ENCODE measurements around the gene P2RX1. TPM values are rescaled to one million over a fixed set of nuclear protein-coding genes. Genes with fewer than 3 reads are reported as not detected.

The P2RX1 gene
- total RNA-seq, 6 experiments from 2014 or later, result 0.50 to 0.78 (median 0.58) TPM; not detected in 1

DNA sequence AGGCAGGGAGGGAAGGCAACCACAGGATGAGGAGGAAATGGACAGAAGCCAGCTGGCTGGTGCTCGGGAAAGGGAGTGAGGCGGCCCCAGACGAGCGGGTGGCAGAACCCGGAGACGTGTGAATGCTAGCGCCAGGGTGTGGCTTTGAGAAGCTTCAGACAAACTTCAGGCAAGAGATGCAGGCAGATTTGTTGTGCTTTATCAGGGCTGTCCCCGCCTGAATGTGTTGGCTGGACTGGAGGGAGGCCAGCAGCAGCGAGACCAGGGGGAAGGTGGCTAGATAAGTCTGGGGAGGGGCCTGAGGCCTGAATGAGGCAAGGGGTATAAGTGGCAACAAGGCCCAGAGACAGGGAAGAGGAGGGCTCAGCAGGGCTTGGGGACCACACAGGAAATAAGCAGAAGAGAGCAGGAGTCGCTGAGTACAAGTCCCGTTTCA lies 45.4 kb downstream of the P2RX1 start:
- intact Hi-C loops (cut with DNase I), result no loop called here
- no peaks in the 10 kb centered on the region for H3K9me3 ChIP-seq
- 32% methylated on average over 5 of the region's 11 CpGs for WGBS (ENCODE audit: insufficient coverage, low coverage, low lambda C conversion rate, missing lambda C conversion rate)
- H3K27me3 ChIP-seq, result no peaks in the 10 kb centered on the region
- no peak overlapping the region for H3K4me3 ChIP-seq
- H3K27ac ChIP-seq, result no peak overlapping the region
- no peaks in the 10 kb centered on the region for H3K4me1 ChIP-seq
- ATAC-seq (peak in 3 of 4 donors; percentile 18 to 44 (median 41)), DNase-seq (no peak)
- no peaks in the 10 kb centered on the region for H3K36me3 ChIP-seq
- TF ChIP-seq, protein P1, sequence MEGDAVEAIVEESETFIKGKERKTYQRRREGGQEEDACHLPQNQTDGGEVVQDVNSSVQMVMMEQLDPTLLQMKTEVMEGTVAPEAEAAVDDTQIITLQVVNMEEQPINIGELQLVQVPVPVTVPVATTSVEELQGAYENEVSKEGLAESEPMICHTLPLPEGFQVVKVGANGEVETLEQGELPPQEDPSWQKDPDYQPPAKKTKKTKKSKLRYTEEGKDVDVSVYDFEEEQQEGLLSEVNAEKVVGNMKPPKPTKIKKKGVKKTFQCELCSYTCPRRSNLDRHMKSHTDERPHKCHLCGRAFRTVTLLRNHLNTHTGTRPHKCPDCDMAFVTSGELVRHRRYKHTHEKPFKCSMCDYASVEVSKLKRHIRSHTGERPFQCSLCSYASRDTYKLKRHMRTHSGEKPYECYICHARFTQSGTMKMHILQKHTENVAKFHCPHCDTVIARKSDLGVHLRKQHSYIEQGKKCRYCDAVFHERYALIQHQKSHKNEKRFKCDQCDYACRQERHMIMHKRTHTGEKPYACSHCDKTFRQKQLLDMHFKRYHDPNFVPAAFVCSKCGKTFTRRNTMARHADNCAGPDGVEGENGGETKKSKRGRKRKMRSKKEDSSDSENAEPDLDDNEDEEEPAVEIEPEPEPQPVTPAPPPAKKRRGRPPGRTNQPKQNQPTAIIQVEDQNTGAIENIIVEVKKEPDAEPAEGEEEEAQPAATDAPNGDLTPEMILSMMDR (IDR thresholded peaks at IDR 0.05), result no peak
- TF ChIP-seq POLR2A (IDR thresholded peaks at IDR 0.05), result no peak

DNA sequence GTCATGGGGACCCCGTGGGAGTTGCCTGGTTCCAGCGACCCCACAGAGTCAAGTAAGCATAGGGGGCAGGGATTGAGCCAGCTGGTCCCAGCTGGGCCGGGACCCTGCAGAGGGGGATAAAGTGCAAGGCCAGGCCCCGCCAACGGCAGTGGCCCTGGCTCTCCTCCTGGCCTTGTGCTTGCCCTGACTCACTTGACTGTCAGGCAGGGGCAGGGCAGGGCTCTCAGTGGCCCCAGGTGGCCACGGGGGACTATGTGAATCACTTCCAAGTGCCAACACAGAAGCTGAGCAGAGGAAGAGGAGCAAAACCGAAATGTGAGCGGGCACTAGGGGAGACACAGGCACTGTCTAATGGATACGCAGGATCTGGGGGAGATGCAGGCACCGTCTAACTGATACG lies 48.7 kb downstream of the P2RX1 start:
- DNase-seq (no peak), ATAC-seq (no peak)
- no peaks in the 10 kb centered on the region for H3K9me3 ChIP-seq
- 58% methylated on average over 4 of the region's 11 CpGs for WGBS (ENCODE audit: insufficient coverage, low coverage, low lambda C conversion rate, missing lambda C conversion rate)
- no peak overlapping the region for H3K4me3 ChIP-seq
- H3K27ac ChIP-seq, result no peak overlapping the region
- no peak for TF ChIP-seq POLR2A (IDR thresholded peaks at IDR 0.05)
- TF ChIP-seq, protein P1 (IDR thresholded peaks at IDR 0.05), result no peak
- no peaks in the 10 kb centered on the region for H3K4me1 ChIP-seq
- no peaks in the 10 kb centered on the region for H3K27me3 ChIP-seq
- no peaks in the 10 kb centered on the region for H3K36me3 ChIP-seq
- intact Hi-C loops (cut with DNase I), result no loop called here

GRCh38 chr17:3867106-3867505 lies 49.2 kb downstream of the P2RX1 start:
- H3K4me1 ChIP-seq, result no peaks in the 10 kb centered on the region
- ATAC-seq, result no peak

GRCh38 chr17:3866276-3866675 lies 50.0 kb downstream of the P2RX1 start:
- Histone ChIP-seq H3K36me3 (no peaks in the 10 kb centered on the region), H3K9me3 (no peaks in the 10 kb centered on the region), H3K4me3 (no peak overlapping the region), H3K4me1 (no peaks in the 10 kb centered on the region), H3K27me3 (no peaks in the 10 kb centered on the region), H3K27ac (no peak overlapping the region)
- intact Hi-C loops (cut with DNase I), result no loop called here
- no peak for DNase-seq
- 83% methylated on average over 1 of the region's 21 CpGs for WGBS (ENCODE audit: insufficient coverage, low coverage, low lambda C conversion rate, missing lambda C conversion rate)
- TF ChIP-seq, protein P1 (IDR thresholded peaks at IDR 0.05), result no peak
- TF ChIP-seq POLR2A (IDR thresholded peaks at IDR 0.05), result no peak
- no peak for ATAC-seq

More at GRCh38 chr17:3867106-3867505, 49.2 kb downstream of the P2RX1 start:
- no peaks in the 10 kb centered on the region for H3K27me3 ChIP-seq
- DNase-seq, result peak in 1 of 3 donors; percentile 45
- no peaks in the 10 kb centered on the region for H3K9me3 ChIP-seq
- intact Hi-C loops (cut with DNase I), result no loop called here
- H3K36me3 ChIP-seq, result no peaks in the 10 kb centered on the region
- no peak overlapping the region for H3K27ac ChIP-seq
- no peak overlapping the region for H3K4me3 ChIP-seq
- 79% methylated on average over 9 of the region's 17 CpGs for WGBS (ENCODE audit: insufficient coverage, low coverage, low lambda C conversion rate, missing lambda C conversion rate)
- TF ChIP-seq POLR2A (IDR thresholded peaks at IDR 0.05), result no peak
- TF ChIP-seq, protein P1 (IDR thresholded peaks at IDR 0.05), result no peak

DNA sequence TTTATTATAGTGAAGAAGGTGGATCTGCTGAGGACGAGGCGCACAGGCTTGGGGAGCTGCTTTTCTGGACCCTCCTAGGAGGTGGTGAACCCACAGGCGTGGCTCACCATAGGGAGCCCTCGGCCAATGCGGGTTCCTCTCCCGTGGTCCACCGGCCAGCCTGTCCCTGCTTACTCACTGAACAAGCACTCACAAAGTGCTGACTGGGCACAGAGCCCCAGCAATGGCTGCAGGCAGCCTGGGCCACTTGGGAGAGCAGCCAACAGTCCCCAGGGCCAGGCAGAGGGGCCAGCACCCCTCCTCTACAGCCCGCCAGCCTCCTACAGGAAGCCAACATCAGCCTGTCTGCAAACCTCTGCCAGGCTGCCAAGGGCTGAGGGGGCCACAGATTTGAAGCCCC lies 51.1 kb downstream of the P2RX1 start:
- DNase-seq, result no peak
- intact Hi-C loops (cut with DNase I), result no loop called here

More for the DNA sequence above, 51.1 kb downstream of the P2RX1 start:
- TF ChIP-seq, protein P1 (IDR thresholded peaks at IDR 0.05), result no peak
- no peak for TF ChIP-seq POLR2A (IDR thresholded peaks at IDR 0.05)
- 67% methylated on average over 1 of the region's 8 CpGs for WGBS (ENCODE audit: insufficient coverage, low coverage, low lambda C conversion rate, missing lambda C conversion rate)
- peak in 3 of 4 donors; percentile 7 to 41 (median 7) for ATAC-seq
- no peaks in the 10 kb centered on the region for H3K4me1 ChIP-seq
- no peak overlapping the region for H3K27ac ChIP-seq
- H3K4me3 ChIP-seq, result no peak overlapping the region
- H3K36me3 ChIP-seq, result no peaks in the 10 kb centered on the region
- no peaks in the 10 kb centered on the region for H3K9me3 ChIP-seq
- H3K27me3 ChIP-seq, result no peaks in the 10 kb centered on the region
